KMS-11 (cell line): Measurements from ENCODE around the gene AMACR.

Experiments
- H2AFZ ChIP-seq: fragments of 200-600 bp; sonication (generic); 2 replicates; pipeline ENCODE4 v1.6.1; 2016; ENCODE audit warnings: antibody characterized with exemption, mixed run types, low read depth
- H3K27ac ChIP-seq: fragments of 200-600 bp; sonication (generic); 2 replicates; pipeline ENCODE4 v1.6.1; 2016; ENCODE audit warnings: mild to moderate bottlenecking, mixed run types
- H3K27me3 ChIP-seq: fragments of 200-600 bp; sonication (generic); 2 replicates; pipeline ENCODE4 v1.6.1; 2017; ENCODE audit warnings: mild to moderate bottlenecking, low read depth, mixed run types, moderate library complexity; ENCODE audit not compliant: insufficient read depth
- H3K36me3 ChIP-seq: fragments of 200-600 bp; sonication (generic); 2 replicates; pipeline ENCODE4 v1.6.1; 2017; ENCODE audit warnings: mild to moderate bottlenecking, mixed run types; ENCODE audit not compliant: insufficient read depth
- H3K4me1 ChIP-seq: fragments of 200-600 bp; sonication (generic); 2 replicates; pipeline ENCODE4 v1.6.1; 2016; ENCODE audit warnings: mild to moderate bottlenecking, low read depth, mixed run types; ENCODE audit not compliant: poor library complexity, severe bottlenecking
- H3K4me2 ChIP-seq: fragments of 200-600 bp; sonication (generic); 2 replicates; pipeline ENCODE4 v1.7.0; 2016; ENCODE audit warnings: mild to moderate bottlenecking, mixed run types
- H3K4me3 ChIP-seq: fragments of 200-600 bp; sonication (generic); IDR thresholded peaks from 2 replicates; pipeline ENCODE4 v1.6.1; 2017; ENCODE audit warnings: low read depth, low read length, mixed read lengths; ENCODE audit not compliant: insufficient read depth
- H3K79me2 ChIP-seq: fragments of 200-600 bp; sonication (generic); 2 replicates; pipeline ENCODE4 v1.6.1; 2016; ENCODE audit warnings: low read depth, mixed run types; ENCODE audit not compliant: insufficient read depth
- H3K9ac ChIP-seq: fragments of 200-600 bp; sonication (generic); 2 replicates; pipeline ENCODE4 v1.6.1; 2016; ENCODE audit warnings: mild to moderate bottlenecking, mixed run types
- H4K20me1 ChIP-seq: fragments of 200-600 bp; sonication (generic); 2 replicates; pipeline ENCODE4 v1.6.1; 2016; ENCODE audit warnings: mild to moderate bottlenecking, mixed run types; ENCODE audit not compliant: insufficient read depth
- CTCF ChIP-seq: fragments of 200-600 bp; sonication (generic); conservative IDR thresholded peaks from 2 replicates; pipeline ENCODE4 v1.6.1; 2017; ENCODE audit warnings: low read depth, mild to moderate bottlenecking, antibody characterized with exemption, low read length, moderate library complexity, mixed read lengths

The AMACR gene

DNA sequence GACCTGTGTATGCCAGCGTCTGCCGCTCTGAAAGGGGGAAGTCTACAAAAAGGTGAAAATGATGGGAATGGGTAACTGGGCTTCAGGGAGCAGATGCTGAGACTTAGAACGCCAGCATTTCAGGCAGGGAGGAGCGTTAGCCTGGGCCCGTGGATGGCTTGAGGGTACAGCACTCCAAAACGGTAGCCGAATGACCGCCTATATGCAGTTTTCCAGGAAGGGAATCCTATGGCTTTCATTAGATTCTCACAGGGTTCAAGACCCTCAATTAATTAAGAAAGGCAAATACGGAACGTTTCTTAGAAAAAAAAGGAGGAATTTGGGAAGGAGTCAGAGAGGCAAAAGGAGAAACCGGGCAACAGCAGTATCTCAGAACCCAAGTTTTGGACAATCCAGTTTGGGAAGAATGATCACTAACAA, 639 bp downstream of the AMACR start:
- Histone ChIP-seq H3K4me1 (peaks cover 20% of the 10 kb centered on the region), H3K27ac (peak overlapping the region; percentile 93), H3K27me3 (no peaks in the 10 kb centered on the region), H3K4me3 (no peak overlapping the region), H2AFZ (peak overlapping the region; percentile 84), H3K4me2 (peak overlapping the region; percentile 50), H3K9ac (peak overlapping the region; percentile 80; the same call in 1 of the 2 replicates), H3K79me2 (peaks cover 8% of the 10 kb centered on the region; the same call in 1 of the 2 replicates), H3K36me3 (no peaks in the 10 kb centered on the region), H4K20me1 (no peaks in the 10 kb centered on the region)
- TF ChIP-seq CTCF = no peak

GRCh38 chr5:34005681-34006080, 2.2 kb downstream of the AMACR start:
- Histone ChIP-seq H3K4me3 (no peak overlapping the region), H3K27me3 (no peaks in the 10 kb centered on the region), H3K9ac (no peak overlapping the region), H3K79me2 (peaks cover 8% of the 10 kb centered on the region; the same call in 1 of the 2 replicates), H4K20me1 (no peaks in the 10 kb centered on the region), H3K4me1 (peaks cover 20% of the 10 kb centered on the region), H2AFZ (no peak overlapping the region), H3K36me3 (no peaks in the 10 kb centered on the region), H3K4me2 (no peak overlapping the region), H3K27ac (no peak overlapping the region)
- no peak for TF ChIP-seq CTCF

DNA sequence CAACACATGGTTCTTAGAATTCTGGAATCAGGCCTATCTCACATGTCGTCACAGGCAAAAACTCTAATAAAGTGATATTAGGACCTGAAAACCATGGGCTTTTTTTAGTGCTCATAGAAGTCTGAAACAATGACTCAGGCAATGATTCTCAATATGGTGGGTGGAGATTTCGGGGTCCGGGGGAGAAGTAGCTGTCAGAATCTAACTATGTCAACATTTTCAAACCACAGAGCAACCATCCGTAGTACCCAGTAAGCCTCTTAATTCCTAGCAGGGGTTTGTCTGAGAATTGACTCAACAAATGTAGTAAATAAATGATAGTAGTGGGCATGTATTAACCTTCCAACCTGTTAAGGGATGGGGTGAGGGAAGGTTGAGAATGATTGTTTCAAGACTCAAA, 2.6 kb downstream of the AMACR start:
- Histone ChIP-seq H3K79me2 (peaks cover 8% of the 10 kb centered on the region; the same call in 1 of the 2 replicates), H3K27me3 (no peaks in the 10 kb centered on the region), H3K4me1 (peaks cover 20% of the 10 kb centered on the region), H3K4me2 (no peak overlapping the region), H2AFZ (no peak overlapping the region), H3K4me3 (no peak overlapping the region), H4K20me1 (no peaks in the 10 kb centered on the region), H3K9ac (no peak overlapping the region), H3K27ac (no peak overlapping the region), H3K36me3 (no peaks in the 10 kb centered on the region)
- no peak for TF ChIP-seq CTCF

- no peak overlapping the region for H3K27ac ChIP-seq
- H4K20me1 ChIP-seq = no peaks in the 10 kb centered on the region
- no peak overlapping the region for H3K4me3 ChIP-seq
- peaks cover 8% of the 10 kb centered on the region; the same call in 1 of the 2 replicates for H3K79me2 ChIP-seq
- peaks cover 9% of the 10 kb centered on the region for H3K4me1 ChIP-seq
- H2AFZ ChIP-seq = no peak overlapping the region
- no peak overlapping the region for H3K9ac ChIP-seq
- no peaks in the 10 kb centered on the region for H3K36me3 ChIP-seq
- no peaks in the 10 kb centered on the region for H3K27me3 ChIP-seq
- no peak for TF ChIP-seq CTCF
- no peak overlapping the region for H3K4me2 ChIP-seq
These were observed 3.9 kb downstream of the AMACR start for GRCh38 chr5:34003941-34004340.
